Neuronal stem cell (in vitro differentiated cells): ENCODE data around the gene VAMP5.
"Not testable (repeated sequence)": the region's sequence is repeated elsewhere in the genome, so short reads cannot be mapped to it uniquely, and the experiment has no call there.

Source experiments
- DNase-seq: peaks from one replicate; pipeline ENCODE4 v3.0.0-alpha.2; 2013; ENCODE audit warnings: low spot score
- H2AFZ ChIP-seq: one replicate; pipeline ENCODE4 v1.6.1; 2013; ENCODE audit warnings: mild to moderate bottlenecking, low read length, inconsistent platforms
- H2AK5ac ChIP-seq: 2 replicates; pipeline ENCODE4 v1.6.1; 2013; ENCODE audit warnings: low read depth, mild to moderate bottlenecking, inconsistent platforms, low read length, moderate library complexity, mixed read lengths
- H2BK120ac ChIP-seq: 2 replicates; pipeline ENCODE4 v1.6.1; 2013; ENCODE audit warnings: low read depth, mild to moderate bottlenecking, inconsistent platforms, low read length, moderate library complexity, mixed read lengths
- H2BK12ac ChIP-seq: one replicate; pipeline ENCODE4 v1.6.1; 2013; ENCODE audit warnings: low read length, inconsistent platforms
- H2BK15ac ChIP-seq: 2 replicates; pipeline ENCODE4 v1.6.1; 2013; ENCODE audit warnings: mild to moderate bottlenecking, low read length, inconsistent platforms, mixed read lengths
- H2BK5ac ChIP-seq: one replicate; pipeline ENCODE4 v1.6.1; 2013; ENCODE audit warnings: inconsistent platforms, mild to moderate bottlenecking, low read length, moderate library complexity
- H3K14ac ChIP-seq: one replicate; pipeline ENCODE4 v1.6.1; 2013; ENCODE audit warnings: low read length, inconsistent platforms
- H3K18ac ChIP-seq: 2 replicates; pipeline ENCODE4 v1.6.1; 2013; ENCODE audit warnings: low read length, inconsistent platforms
- H3K23ac ChIP-seq: 2 replicates; pipeline ENCODE4 v1.6.1; 2013; ENCODE audit warnings: low read depth, mild to moderate bottlenecking, mixed read lengths, low read length, inconsistent platforms; ENCODE audit not compliant: poor library complexity
- H3K27ac ChIP-seq: replicated peaks from 3 replicates; pipeline ENCODE4 v1.5.1; 2013; ENCODE audit warnings: low read length, inconsistent platforms
- H3K27me3 ChIP-seq, 3 experiments: 2 replicates each; pipeline ENCODE4 v1.6.1; 2013; ENCODE audit warnings: low read length in 3 of 3, mild to moderate bottlenecking in 2 of 3, inconsistent platforms in 1 of 3, low read depth in 1 of 3, mixed read lengths in 1 of 3, moderate library complexity in 1 of 3; ENCODE audit not compliant: control insufficient read depth in 3 of 3, insufficient read depth in 3 of 3
- H3K36me3 ChIP-seq, 2 donors: replicated peaks in 1 of 2; 2 replicates each; pipeline ENCODE4 v1.6.1; 2013; ENCODE audit warnings: low read length in 2 of 2; ENCODE audit not compliant: control insufficient read depth in 2 of 2, insufficient read depth in 2 of 2
- H3K4ac ChIP-seq: 2 replicates; pipeline ENCODE4 v1.6.1; 2013; ENCODE audit warnings: inconsistent platforms, mild to moderate bottlenecking, low read length, moderate library complexity
- H3K4me1 ChIP-seq, 2 donors: 1 replicate in 1 of 2; 2 replicates in 1 of 2; pipeline ENCODE4 v1.6.1; 2013; ENCODE audit warnings: low read length in 2 of 2, low read depth in 1 of 2; ENCODE audit not compliant: control insufficient read depth in 2 of 2, insufficient read depth in 1 of 2
- H3K4me2 ChIP-seq: one replicate; pipeline ENCODE4 v1.6.1; 2013; ENCODE audit warnings: mild to moderate bottlenecking, low read length, inconsistent platforms; ENCODE audit not compliant: insufficient read depth, poor library complexity, severe bottlenecking
- H3K4me3 ChIP-seq, 2 donors: 2 replicates each; pipeline ENCODE4 v1.5.1; 2013; ENCODE audit warnings: low read length in 2 of 2, mild to moderate bottlenecking in 2 of 2, inconsistent platforms in 1 of 2, moderate library complexity in 1 of 2
- H3K79me1 ChIP-seq: one replicate; pipeline ENCODE4 v1.6.1; 2013; ENCODE audit warnings: low read depth, mild to moderate bottlenecking, inconsistent platforms, low read length, moderate library complexity
- H3K9ac ChIP-seq: one replicate; pipeline ENCODE4 v1.6.1; 2013; ENCODE audit warnings: mild to moderate bottlenecking, low read depth, low read length, inconsistent platforms; ENCODE audit not compliant: poor library complexity
- H3K9me3 ChIP-seq, 2 donors: replicated peaks in 1 of 2; 2 replicates each; pipeline versions ENCODE3 to v1.6.1; 2013; ENCODE audit warnings: low read length in 2 of 2, mild to moderate bottlenecking in 2 of 2, inconsistent platforms in 1 of 2, low read depth in 1 of 2, mixed read lengths in 1 of 2, moderate library complexity in 1 of 2; ENCODE audit not compliant: control insufficient read depth in 2 of 2, insufficient read depth in 1 of 2
- H4K8ac ChIP-seq: one replicate; pipeline ENCODE4 v1.6.1; 2013; ENCODE audit warnings: low read depth, mild to moderate bottlenecking, inconsistent platforms, low read length, moderate library complexity
- H4K91ac ChIP-seq: one replicate; pipeline ENCODE4 v1.6.1; 2013; ENCODE audit warnings: low read length, low read depth, mild to moderate bottlenecking, inconsistent platforms; ENCODE audit not compliant: poor library complexity
- WGBS, 2 donors: extraction: QIAGEN DNeasy Blood & Tissue Kit; methylation state at CpG; one replicate each; pipeline ENCODE4 v1.1.7; 2013; ENCODE audit warnings: missing lambda C conversion rate in 2 of 2, mixed read lengths in 1 of 2; ENCODE audit not compliant: insufficient read length in 2 of 2, insufficient replicate concordance in 1 of 2; ENCODE audit errors: extremely low coverage in 2 of 2; 5-methylcytosine and 5-hydroxymethylcytosine counted together

VAMP5 gene

DNA sequence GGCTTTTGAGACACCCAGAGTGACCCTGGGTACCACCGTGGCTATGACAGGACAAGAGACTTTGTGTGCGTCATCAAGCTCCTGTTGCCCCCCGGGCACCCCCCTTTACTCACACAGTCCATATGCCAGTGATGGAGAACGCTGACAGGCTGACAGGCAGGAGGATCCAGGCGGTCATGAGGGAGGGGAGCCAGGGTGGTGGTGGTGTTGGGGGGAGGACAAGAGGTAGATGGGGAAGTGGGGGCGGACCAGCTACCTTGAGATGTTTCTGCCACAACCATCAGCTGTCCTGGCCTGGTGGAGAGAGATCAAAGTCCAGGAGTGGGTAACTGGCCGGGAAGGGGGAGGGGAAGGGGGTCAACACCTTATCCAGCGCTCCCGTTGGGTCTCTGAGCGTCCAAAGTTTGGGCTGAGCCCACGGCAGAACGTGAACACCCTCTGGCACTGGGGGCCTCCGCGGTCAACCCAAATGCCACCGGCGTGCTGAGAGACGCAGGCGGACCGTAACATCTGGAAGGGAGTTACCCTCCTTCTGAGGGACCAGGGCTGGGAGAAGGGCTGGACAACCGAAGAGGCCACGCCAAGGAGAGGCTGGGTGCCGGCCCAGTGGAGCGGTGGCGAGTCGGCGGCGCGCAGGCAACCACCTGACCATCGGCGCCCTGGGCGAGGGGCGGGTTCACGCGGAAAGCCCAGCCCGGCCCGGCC lies 17.7 kb downstream of the VAMP5 start:
- H3K18ac ChIP-seq, result peak overlapping the region; percentile 92
- H2BK12ac ChIP-seq, result peak overlapping the region; percentile 8
- peak overlapping the region; percentile 68 for H2AK5ac ChIP-seq
- no peak overlapping the region for H2BK120ac ChIP-seq
- peak overlapping the region; percentile 86 for H3K23ac ChIP-seq
- peaks cover 14% of the 10 kb centered on the region for H3K79me1 ChIP-seq
- H2BK15ac ChIP-seq, result peak overlapping the region; percentile 34
- no peak overlapping the region for H2BK5ac ChIP-seq
- peaks cover 5 to 8% of the 10 kb centered on the region in 2 donors for H3K4me1 ChIP-seq
- no CpG with 5 or more reads among the region's 36 CpGs for WGBS, 2 donors
- peak overlapping the region; percentile 98 for H4K8ac ChIP-seq
- H3K27ac ChIP-seq, result no peak overlapping the region
- H3K4me3 ChIP-seq, result peak overlapping the region; percentile 79 to 98
- peaks cover 24 to 57% of the 10 kb centered on the region in 2 donors for H3K36me3 ChIP-seq
- H3K9me3 ChIP-seq, result peaks cover 0 to 2% of the 10 kb centered on the region in 2 donors
- H3K4me2 ChIP-seq, result peak overlapping the region; percentile 94
- DNase-seq, result no peak
- peak overlapping the region; percentile 97 for H3K14ac ChIP-seq
- H3K27me3 ChIP-seq, result no peaks in the 10 kb centered on the region
- H4K91ac ChIP-seq, result no peak overlapping the region
- H2AFZ ChIP-seq, result peak overlapping the region; percentile 96
- H3K4ac ChIP-seq, result peak overlapping the region; percentile 87
- peak overlapping the region; percentile 96 for H3K9ac ChIP-seq

DNA sequence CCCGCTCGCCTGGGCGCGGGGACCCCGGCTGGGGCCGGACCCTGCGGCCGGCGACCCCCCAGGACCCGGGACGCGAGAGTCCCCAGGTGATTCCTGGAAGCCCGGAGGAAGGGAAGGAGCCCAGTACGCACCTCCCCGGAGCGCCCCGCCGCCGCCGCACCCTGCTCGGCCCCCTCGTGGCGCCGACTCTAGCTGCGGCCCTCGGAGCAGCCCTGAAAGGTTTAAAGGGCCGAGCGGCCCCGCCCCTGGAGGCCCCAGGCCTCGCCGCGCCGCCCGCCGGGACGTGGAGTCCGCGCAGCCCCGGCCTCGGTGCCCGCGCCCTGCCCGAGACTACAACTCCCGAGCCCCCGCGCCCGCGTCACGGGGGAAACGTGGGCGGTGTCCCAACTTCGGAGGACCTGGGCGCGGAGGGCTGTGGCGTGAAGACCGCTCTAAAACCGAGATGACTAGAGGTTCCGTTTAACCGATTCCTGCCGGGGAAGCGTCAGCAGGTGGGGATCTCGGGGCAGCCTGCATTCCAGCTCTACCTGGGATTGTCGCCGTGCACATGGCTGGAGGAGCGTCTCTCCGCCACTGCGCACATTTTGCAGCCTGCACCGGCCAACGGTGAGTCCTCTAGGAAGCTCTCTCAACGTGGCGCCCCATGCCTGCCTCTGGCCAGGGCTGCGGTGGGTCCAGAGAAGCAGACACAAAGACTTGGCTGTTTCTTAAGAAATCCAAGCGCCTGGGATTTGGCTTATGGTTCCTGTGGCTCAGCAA lies 18.4 kb downstream of the VAMP5 start, which contains the start of gene TMEM150A:
TMEM150A (minus strand) TSS at position 223 of the 759 bp plus-strand sequence. CDS start 750 bp downstream, outside the sequence.
- H3K79me1 ChIP-seq, result peaks cover 7% of the 10 kb centered on the region
- peak within 1 kb of the TSS; percentile 68 for H2AK5ac ChIP-seq
- H3K4me1 ChIP-seq, result peaks cover 5 to 8% of the 10 kb centered on the region in 2 donors
- H3K9ac ChIP-seq, result peak within 1 kb of the TSS; percentile 96
- no peak within 1 kb of the TSS for H4K91ac ChIP-seq
- H2AFZ ChIP-seq, result peak within 1 kb of the TSS; percentile 96
- H3K9me3 ChIP-seq, result peaks cover 0 to 2% of the 10 kb centered on the region in 2 donors
- H3K4ac ChIP-seq, result peak within 1 kb of the TSS; percentile 87
- H3K14ac ChIP-seq, result peak within 1 kb of the TSS; percentile 97
- H3K4me2 ChIP-seq, result peak within 1 kb of the TSS; percentile 94
- no CpG with 5 or more reads among the region's 73 CpGs for WGBS, 2 donors
- H4K8ac ChIP-seq, result peak within 1 kb of the TSS; percentile 98
- H2BK15ac ChIP-seq, result peak within 1 kb of the TSS; percentile 34
- no peak within 1 kb of the TSS for H2BK120ac ChIP-seq
- peak; percentile 84 for DNase-seq
- no peaks in the 10 kb centered on the region for H3K27me3 ChIP-seq
- peaks cover 19 to 57% of the 10 kb centered on the region in 2 donors for H3K36me3 ChIP-seq
- peak within 1 kb of the TSS; percentile 8 for H2BK12ac ChIP-seq
- H2BK5ac ChIP-seq, result no peak within 1 kb of the TSS
- H3K23ac ChIP-seq, result peak within 1 kb of the TSS; percentile 86
- H3K4me3 ChIP-seq, result peak within 1 kb of the TSS; percentile 89 to 98
- H3K18ac ChIP-seq, result peak within 1 kb of the TSS; percentile 92
- peak within 1 kb of the TSS; percentile 54 for H3K27ac ChIP-seq

DNA sequence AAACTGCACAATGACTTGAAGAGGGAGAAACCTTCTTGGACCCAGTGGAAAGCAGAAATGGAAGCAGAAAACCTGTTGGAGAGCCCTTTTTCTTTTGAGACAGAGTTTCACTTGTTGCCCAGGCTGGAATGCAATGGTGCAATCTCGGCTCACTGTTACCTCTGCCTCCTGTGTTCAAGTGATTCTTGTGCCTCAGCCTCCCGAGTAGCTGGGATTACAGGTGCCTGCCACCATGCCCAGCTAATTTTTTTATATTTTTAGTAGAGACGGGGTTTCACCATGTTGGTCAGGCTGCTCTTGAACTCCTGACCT lies 19.9 kb downstream of the VAMP5 start:
- H3K9me3 ChIP-seq, H3K27me3 ChIP-seq, H3K4me1 ChIP-seq, H2BK120ac ChIP-seq, H3K18ac ChIP-seq, H3K4ac ChIP-seq, H2AFZ ChIP-seq, H3K14ac ChIP-seq, H2AK5ac ChIP-seq, H3K27ac ChIP-seq, DNase-seq, H4K8ac ChIP-seq, H4K91ac ChIP-seq, H3K4me3 ChIP-seq, H2BK15ac ChIP-seq, H2BK5ac ChIP-seq, H3K79me1 ChIP-seq, H3K9ac ChIP-seq, H3K23ac ChIP-seq, H3K4me2 ChIP-seq, H2BK12ac ChIP-seq: not testable (repeated sequence)
- peaks cover 25 to 58% of the 10 kb centered on the region in 2 donors for H3K36me3 ChIP-seq
- WGBS, 2 donors, result no CpG with 5 or more reads among the region's 3 CpGs
